ENCODE data around the gene MRPS27. TPM values are rescaled to one million over a fixed set of nuclear protein-coding genes. Genes with fewer than 3 reads are reported as not detected.

MRPS27 gene
- total RNA-seq, 4 donors from 2014 or later, result 42.7 to 49.4 (median 48.1) TPM

DNA sequence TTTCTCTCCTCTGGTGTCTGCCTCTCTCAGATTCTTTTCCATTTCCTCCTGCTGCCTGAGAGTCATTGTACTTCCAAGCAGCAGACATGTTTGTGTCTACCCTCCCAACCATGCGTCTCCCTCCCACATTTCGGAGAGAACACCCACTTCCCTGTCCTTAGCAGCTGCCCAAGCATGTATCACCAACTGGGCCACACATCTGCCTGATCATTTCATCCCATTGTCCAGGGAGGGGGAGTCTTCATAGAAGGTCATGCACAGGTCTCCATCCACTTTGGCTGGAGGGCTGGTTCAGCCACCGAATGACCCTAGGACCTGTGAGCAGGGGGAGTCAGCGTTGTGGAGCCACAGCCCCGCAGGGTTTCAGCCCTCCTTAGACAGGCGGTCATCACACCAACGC, 137.4 kb downstream of the MRPS27 start:
- TF ChIP-seq, protein P1, sequence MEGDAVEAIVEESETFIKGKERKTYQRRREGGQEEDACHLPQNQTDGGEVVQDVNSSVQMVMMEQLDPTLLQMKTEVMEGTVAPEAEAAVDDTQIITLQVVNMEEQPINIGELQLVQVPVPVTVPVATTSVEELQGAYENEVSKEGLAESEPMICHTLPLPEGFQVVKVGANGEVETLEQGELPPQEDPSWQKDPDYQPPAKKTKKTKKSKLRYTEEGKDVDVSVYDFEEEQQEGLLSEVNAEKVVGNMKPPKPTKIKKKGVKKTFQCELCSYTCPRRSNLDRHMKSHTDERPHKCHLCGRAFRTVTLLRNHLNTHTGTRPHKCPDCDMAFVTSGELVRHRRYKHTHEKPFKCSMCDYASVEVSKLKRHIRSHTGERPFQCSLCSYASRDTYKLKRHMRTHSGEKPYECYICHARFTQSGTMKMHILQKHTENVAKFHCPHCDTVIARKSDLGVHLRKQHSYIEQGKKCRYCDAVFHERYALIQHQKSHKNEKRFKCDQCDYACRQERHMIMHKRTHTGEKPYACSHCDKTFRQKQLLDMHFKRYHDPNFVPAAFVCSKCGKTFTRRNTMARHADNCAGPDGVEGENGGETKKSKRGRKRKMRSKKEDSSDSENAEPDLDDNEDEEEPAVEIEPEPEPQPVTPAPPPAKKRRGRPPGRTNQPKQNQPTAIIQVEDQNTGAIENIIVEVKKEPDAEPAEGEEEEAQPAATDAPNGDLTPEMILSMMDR (IDR thresholded peaks at IDR 0.05; ENCODE audit: low read depth), result no peak

DNA sequence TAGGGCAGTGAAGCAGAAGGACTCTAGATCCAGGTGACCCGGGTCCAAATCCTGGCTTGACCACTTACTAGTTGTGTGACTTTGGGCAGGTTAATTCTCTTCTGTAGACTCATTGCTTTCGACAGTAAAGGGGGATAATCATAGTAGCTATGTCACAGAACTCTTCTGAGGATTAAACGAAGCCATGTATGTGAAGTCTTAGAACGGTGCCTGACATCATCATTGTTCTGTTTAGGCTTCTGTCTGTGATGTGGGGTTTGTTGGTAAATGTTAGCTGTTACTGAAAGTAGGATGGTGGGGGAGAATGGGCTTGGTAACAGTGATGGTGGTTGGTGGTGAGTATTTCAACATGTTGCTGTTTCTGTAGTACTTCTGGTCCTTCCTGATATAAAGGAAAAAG, 139.1 kb downstream of the MRPS27 start:
- TF ChIP-seq, protein P1 (IDR thresholded peaks at IDR 0.05; ENCODE audit: low read depth), result no peak

- TF ChIP-seq, protein P1 (IDR thresholded peaks at IDR 0.05; ENCODE audit: low read depth), result no peak
Observed at GRCh38 chr5:72179816-72180440, 140.1 kb downstream of the MRPS27 start.

DNA sequence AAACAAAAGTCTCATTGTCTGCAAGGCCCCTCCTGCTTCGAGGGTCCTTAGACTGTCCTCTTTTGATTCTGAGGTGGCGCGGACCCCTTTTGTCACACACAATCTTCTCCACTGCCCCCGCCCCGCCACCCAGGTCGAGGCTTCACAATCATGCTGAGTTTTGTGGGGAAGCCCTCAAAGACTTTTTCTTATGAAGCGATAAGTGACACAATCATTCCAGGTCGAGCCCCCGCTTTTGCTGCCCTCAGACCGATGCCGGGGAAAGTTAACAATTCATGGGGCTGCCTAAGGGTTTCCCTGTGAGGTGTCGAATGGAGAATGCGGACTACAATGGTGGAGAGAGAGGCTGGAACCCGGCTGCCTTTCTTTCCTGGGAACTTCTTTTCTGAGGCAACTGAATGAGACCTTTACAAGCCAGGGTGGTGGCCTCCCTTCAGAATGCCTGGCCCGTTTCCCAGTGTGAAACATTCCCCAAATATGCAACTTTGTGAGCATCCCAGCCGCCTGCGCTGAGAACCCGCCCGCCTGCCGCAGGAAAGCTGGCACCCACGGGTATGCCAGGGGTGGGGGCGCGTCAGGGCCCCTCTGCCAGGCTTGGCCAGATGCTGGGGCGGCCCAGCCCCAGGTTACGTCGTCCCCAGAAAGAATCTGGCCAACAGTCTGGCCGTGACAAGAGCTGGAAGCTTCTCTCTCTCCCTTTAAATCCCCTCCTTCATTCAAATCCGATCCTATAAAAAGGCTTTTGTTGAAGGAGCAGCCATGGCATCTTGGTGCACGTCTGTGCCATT, 140.8 kb downstream of the MRPS27 start:
- TF ChIP-seq, protein P1 (IDR thresholded peaks at IDR 0.05; ENCODE audit: low read depth), result no peak

DNA sequence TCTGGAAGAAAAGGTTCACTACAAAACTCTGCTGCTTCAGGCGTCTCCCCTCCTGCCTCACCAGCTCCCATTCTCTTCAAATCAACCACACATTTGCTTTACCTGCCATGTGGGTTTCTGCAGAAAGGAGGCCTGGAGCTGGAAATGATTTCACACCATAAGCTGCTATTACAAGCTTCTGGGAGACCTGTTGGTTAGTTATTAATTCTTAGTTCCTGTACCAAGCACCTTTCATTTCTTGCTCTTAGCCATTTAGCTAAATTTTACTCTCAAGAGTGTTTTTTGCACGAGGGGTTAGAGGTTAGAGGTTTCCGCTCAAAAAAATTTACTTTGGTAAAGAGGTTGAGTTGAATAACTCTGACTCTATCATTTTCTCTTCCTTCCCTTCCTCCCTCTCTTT, 142.5 kb downstream of the MRPS27 start:
- TF ChIP-seq, protein P1 (IDR thresholded peaks at IDR 0.05; ENCODE audit: low read depth), result no peak

GRCh38 chr5:72172786-72173185, 147.3 kb downstream of the MRPS27 start:
- TF ChIP-seq, protein P1 (IDR thresholded peaks at IDR 0.05; ENCODE audit: low read depth), result no peak

DNA sequence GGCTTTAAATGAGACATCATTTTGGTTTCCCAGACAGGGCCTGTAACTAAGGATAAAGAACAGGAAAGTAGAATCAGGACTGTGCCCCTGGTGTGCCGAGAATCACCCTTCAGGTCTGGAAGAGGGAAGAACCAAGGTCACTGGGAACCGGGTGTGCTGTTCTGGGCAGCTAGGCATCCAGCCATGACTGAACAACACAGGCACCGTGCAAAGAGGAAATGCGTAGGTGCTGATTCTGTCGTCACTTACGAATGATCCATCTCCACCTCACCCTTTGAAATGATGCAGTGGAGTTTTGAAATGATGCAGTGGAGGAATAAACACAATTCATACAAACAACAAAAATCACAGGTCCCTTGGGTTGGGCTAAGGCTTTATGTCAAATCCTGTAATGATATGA, 148.4 kb downstream of the MRPS27 start:
- TF ChIP-seq, protein P1 (IDR thresholded peaks at IDR 0.05; ENCODE audit: low read depth), result no peak

Measured in subcutaneous adipose tissue (tissue), 4 donors.